Thyroid gland (tissue), 4 donors: ENCODE results near the gene MRPL36. TPM values are rescaled to one million over a fixed set of nuclear protein-coding genes. Genes with fewer than 3 reads are reported as not detected.

Source experiments
- DNase-seq, 2 donors: peaks; one replicate each; pipeline ENCODE4 v3.0.0-alpha.2; 2019
- H3K27ac ChIP-seq, 3 donors: fragments of 200-600 bp; sonication (generic); 1 replicate in 2 of 3; 2 replicates in 1 of 3; pipeline ENCODE4 v1.5.1; 2016 to 2019; ENCODE audit warnings: mild to moderate bottlenecking in 1 of 3, moderate library complexity in 1 of 3
- H3K27me3 ChIP-seq: fragments of 200-600 bp; sonication (generic); one replicate; pipeline ENCODE4 v1.5.1; 2019
- H3K36me3 ChIP-seq, 2 donors: fragments of 200-600 bp; sonication (generic); one replicate each; pipeline ENCODE4 v1.5.1; 2016 to 2019
- H3K4me1 ChIP-seq, 2 donors: fragments of 200-600 bp; sonication (generic); one replicate each; pipeline ENCODE4 v1.5.1; 2017 to 2019
- H3K4me3 ChIP-seq, 3 donors: fragments of 200-600 bp; sonication (generic); replicated peaks in 1 of 3; 1 replicate in 2 of 3; 2 replicates in 1 of 3; pipeline ENCODE4 v1.5.1; 2016; ENCODE audit warnings: mild to moderate bottlenecking in 1 of 3
- H3K9me3 ChIP-seq: fragments of 200-600 bp; sonication (generic); one replicate; pipeline ENCODE4 v1.5.1; 2017
- POLR2A ChIP-seq, 2 donors: fragments of 450-650 bp; IDR thresholded peaks; one replicate each; pipeline ENCODE4 v1.6.1; 2017; ENCODE audit warnings: antibody characterized with exemption in 2 of 2, mild to moderate bottlenecking in 2 of 2, moderate library complexity in 1 of 2
- WGBS, 2 donors: methylation state at CpG; one replicate each; pipeline ENCODE4 v1.1.5; 2017; 5-methylcytosine and 5-hydroxymethylcytosine counted together
- intact Hi-C: fragments of 100-400 bp; cut with DNase I; formaldehyde crosslinking; loops from one replicate; pipeline ENCODE4 v1.15.1; 2023
- total RNA-seq, 4 donors: library from RNA; depleted of rRNA; stranded (reverse); fragments of >200 nt; gene quantifications; one replicate each; pipeline ENCODE4 v1.2.3, GENCODE V29; 2016
- TF ChIP-seq, protein P1 (sequence below), 6 experiments: fragments of 200-600 bp in 3 of 6; fragments of 450-650 bp in 3 of 6; sonication (generic) in 3 of 6; IDR thresholded peaks; one replicate each; pipeline ENCODE4 v1.5.1; 2016 to 2019; ENCODE audit warnings: antibody characterized with exemption in 6 of 6, mild to moderate bottlenecking in 2 of 6, inconsistent platforms in 1 of 6, moderate library complexity in 1 of 6

MRPL36 gene
- total RNA-seq, 4 donors from 2014 or later, result 10.4 to 41.7 (median 33.6) TPM

DNA sequence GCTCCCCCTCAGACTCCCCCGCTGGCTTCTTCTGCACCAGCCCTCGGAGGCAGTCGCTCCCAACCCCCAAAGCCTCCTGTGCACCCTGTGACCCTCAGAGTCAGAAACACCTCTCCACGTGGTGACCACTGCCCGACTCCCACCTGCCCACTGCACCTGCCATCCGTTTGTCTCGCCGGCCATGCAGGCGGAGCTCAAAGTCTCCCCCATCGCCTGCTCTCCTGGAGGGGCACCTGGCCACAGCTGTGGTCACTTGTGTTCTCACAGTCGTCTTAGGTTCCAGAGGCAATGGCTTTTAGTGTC is 38.2 kb downstream of the MRPL36 start:
- no peaks in the 10 kb centered on the region for H3K9me3 ChIP-seq
- no peaks in the 10 kb centered on the region for H3K4me1 ChIP-seq
- no peak for DNase-seq
- intact Hi-C loops, result no loop called here
- 83 to 85% methylated on average over 11 of the region's 11 CpGs for WGBS, 2 donors
- no peak overlapping the region for H3K4me3 ChIP-seq
- TF ChIP-seq, protein P1, sequence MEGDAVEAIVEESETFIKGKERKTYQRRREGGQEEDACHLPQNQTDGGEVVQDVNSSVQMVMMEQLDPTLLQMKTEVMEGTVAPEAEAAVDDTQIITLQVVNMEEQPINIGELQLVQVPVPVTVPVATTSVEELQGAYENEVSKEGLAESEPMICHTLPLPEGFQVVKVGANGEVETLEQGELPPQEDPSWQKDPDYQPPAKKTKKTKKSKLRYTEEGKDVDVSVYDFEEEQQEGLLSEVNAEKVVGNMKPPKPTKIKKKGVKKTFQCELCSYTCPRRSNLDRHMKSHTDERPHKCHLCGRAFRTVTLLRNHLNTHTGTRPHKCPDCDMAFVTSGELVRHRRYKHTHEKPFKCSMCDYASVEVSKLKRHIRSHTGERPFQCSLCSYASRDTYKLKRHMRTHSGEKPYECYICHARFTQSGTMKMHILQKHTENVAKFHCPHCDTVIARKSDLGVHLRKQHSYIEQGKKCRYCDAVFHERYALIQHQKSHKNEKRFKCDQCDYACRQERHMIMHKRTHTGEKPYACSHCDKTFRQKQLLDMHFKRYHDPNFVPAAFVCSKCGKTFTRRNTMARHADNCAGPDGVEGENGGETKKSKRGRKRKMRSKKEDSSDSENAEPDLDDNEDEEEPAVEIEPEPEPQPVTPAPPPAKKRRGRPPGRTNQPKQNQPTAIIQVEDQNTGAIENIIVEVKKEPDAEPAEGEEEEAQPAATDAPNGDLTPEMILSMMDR (IDR thresholded peaks at IDR 0.05), result no peak
- TF ChIP-seq POLR2A (IDR thresholded peaks at IDR 0.05), result no peak
- no peaks in the 10 kb centered on the region for H3K27me3 ChIP-seq
- no peaks in the 10 kb centered on the region for H3K36me3 ChIP-seq
- no peak overlapping the region for H3K27ac ChIP-seq

DNA sequence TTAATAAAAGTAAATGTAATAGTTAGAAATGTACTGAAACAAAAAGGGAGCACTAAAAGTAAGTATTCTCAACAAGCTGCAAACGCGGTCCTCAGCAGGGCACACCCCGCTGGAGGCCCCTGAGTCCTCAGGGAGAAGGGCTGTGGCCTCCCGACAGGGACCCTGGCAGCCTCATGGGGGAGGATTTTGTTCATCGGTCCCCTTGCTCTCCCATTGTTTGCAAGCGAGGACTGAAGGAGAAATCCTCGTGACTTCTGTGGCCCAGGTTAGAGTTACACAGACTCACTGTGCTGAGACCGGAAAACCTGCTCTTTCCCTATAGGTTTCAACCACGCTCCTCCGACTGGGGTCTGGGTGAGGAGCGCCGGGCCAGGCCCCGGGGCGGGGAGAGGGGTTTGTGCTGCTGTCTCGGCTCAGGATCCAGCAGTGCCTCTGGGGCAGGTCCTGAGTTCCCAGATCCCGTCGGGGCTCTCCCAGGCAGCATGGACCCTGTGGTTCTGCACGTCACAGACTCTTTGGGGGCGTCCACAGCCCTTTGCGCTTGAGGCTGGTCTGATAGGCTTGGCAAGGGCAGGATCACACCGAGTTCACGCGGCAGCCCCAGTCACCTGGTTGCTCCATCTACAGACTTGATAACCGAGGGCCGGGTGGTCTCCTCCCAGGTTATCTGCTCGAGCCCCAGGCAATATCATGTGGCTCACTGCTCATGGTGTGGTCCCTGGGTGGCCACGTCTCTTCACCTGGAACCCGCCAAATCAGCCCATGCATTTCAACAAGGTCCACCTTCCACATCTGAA is 38.8 kb downstream of the MRPL36 start:
- DNase-seq, result no peak
- no peak overlapping the region for H3K4me3 ChIP-seq
- WGBS, 2 donors, result 67 to 73% methylated on average over 21 to 28 of the region's 28 CpGs

GRCh38 chr5:1760231-1760630 is 39.4 kb downstream of the MRPL36 start:
- H3K27ac ChIP-seq, result no peak overlapping the region
- no peaks in the 10 kb centered on the region for H3K4me1 ChIP-seq
- DNase-seq, result no peak
- TF ChIP-seq, protein P1 (IDR thresholded peaks at IDR 0.05), result no peak
- no peak for TF ChIP-seq POLR2A (IDR thresholded peaks at IDR 0.05)
- intact Hi-C loops, result no loop called here
- H3K9me3 ChIP-seq, result no peaks in the 10 kb centered on the region
- H3K4me3 ChIP-seq, result no peak overlapping the region
- 81 to 83% methylated on average over 4 of the region's 4 CpGs for WGBS, 2 donors
- H3K36me3 ChIP-seq, result no peaks in the 10 kb centered on the region
- no peaks in the 10 kb centered on the region for H3K27me3 ChIP-seq

More for the DNA sequence above, 38.8 kb downstream of the MRPL36 start:
- intact Hi-C loops, result no loop called here
- Histone ChIP-seq H3K27me3 (no peaks in the 10 kb centered on the region), H3K36me3 (no peaks in the 10 kb centered on the region), H3K4me1 (no peaks in the 10 kb centered on the region), H3K9me3 (no peaks in the 10 kb centered on the region), H3K27ac (no peak overlapping the region)
- TF ChIP-seq, protein P1 (IDR thresholded peaks at IDR 0.05), result no peak
- no peak for TF ChIP-seq POLR2A (IDR thresholded peaks at IDR 0.05)

DNA sequence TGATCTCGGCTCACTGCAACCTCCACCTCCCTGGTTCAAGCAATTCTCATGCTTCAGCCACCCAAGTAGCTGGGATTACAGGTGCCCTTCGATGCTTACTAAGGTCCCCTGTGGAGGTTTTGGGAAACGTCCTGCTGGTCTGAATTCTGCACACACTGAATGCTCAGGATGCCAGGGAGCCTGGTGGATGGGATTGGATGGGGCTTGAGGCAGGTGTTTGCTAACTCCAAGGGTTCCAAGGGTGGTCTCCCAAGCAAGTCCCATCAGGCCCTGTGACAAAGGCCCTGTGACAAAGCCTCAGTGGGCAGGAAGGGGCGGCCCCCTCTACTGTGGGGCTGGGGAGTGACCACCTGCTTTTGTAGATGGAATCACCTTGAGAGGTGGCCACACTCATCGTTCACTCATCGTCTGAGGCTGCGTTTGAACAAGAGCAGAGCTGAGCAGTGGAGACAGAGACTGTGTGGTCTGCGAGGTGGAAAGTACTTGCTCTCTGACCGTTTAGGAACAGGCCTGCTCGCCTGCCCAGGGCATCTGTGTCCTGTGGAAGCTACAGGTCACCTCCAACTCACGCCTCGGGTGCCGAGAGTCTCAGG is 40.2 kb downstream of the MRPL36 start:
- no peaks in the 10 kb centered on the region for H3K36me3 ChIP-seq
- H3K27me3 ChIP-seq, result no peaks in the 10 kb centered on the region
- no peaks in the 10 kb centered on the region for H3K9me3 ChIP-seq
- 64 to 69% methylated on average over 13 of the region's 13 CpGs for WGBS, 2 donors
- no peak overlapping the region for H3K27ac ChIP-seq
- no peaks in the 10 kb centered on the region for H3K4me1 ChIP-seq
- intact Hi-C loops, result no loop called here
- TF ChIP-seq POLR2A (IDR thresholded peaks at IDR 0.05), result no peak
- TF ChIP-seq, protein P1 (IDR thresholded peaks at IDR 0.05), result no peak
- no peak for DNase-seq
- no peak overlapping the region for H3K4me3 ChIP-seq

- Histone ChIP-seq H3K27me3 (no peaks in the 10 kb centered on the region), H3K27ac (no peak overlapping the region), H3K9me3 (no peaks in the 10 kb centered on the region), H3K4me1 (no peaks in the 10 kb centered on the region), H3K36me3 (no peaks in the 10 kb centered on the region), H3K4me3 (no peak overlapping the region)
- no peak for DNase-seq
- 74 to 75% methylated on average over 3 of the region's 3 CpGs for WGBS, 2 donors
- no peak for TF ChIP-seq POLR2A (IDR thresholded peaks at IDR 0.05)
- TF ChIP-seq, protein P1 (IDR thresholded peaks at IDR 0.05), result no peak
- intact Hi-C loops, result no loop called here
Observed at GRCh38 chr5:1758574-1758973, 41.1 kb downstream of the MRPL36 start.
